HEK293T (cell line): Measurements from ENCODE around the gene HINFP.
A peak's percentile ranks its signal among the peaks of the same experiment; 100 is the strongest.

Experiments
- CTCF ChIA-PET: fragments of 350-600 bp; formaldehyde crosslinking; extraction: SDS; loops from one replicate; lab custom pipeline; 2021; ENCODE audit warnings: antibody characterized with exemption, inconsistent platforms; lab: Yijun Ruan, JAX
- POLR2A ChIA-PET: fragments of 350-600 bp; formaldehyde crosslinking; extraction: SDS; loops from one replicate; lab custom pipeline; 2020; ENCODE audit warnings: antibody characterized with exemption, inconsistent platforms; lab: Yijun Ruan, JAX
- DNase-seq: peaks from one replicate; pipeline ENCODE4 v3.0.0; 2012; ENCODE audit warnings: mixed read lengths; ENCODE audit errors: extremely low spot score
- ARNT ChIP-seq: fragments of 450-650 bp; IDR thresholded peaks from 2 replicates; pipeline ENCODE4 v1.6.1; 2017; ENCODE audit warnings: mild to moderate bottlenecking
- BHLHE40 ChIP-seq: fragments of 450-650 bp; IDR thresholded peaks from 2 replicates; pipeline ENCODE4 v1.6.1; 2016; ENCODE audit warnings: mild to moderate bottlenecking, moderate library complexity, borderline replicate concordance
- CTBP1 ChIP-seq: fragments of 450-650 bp; IDR thresholded peaks from 2 replicates; pipeline ENCODE4 v1.6.1; 2016; ENCODE audit warnings: borderline replicate concordance
- ELF4 ChIP-seq: fragments of 450-650 bp; IDR thresholded peaks from 2 replicates; pipeline ENCODE4 v1.6.1; 2017; ENCODE audit warnings: antibody characterized with exemption
- FOXA1 ChIP-seq: fragments of 450-650 bp; IDR thresholded peaks from 2 replicates; pipeline ENCODE4 v1.6.1; 2016; ENCODE audit warnings: mild to moderate bottlenecking
- FOXK2 ChIP-seq: fragments of 450-650 bp; IDR thresholded peaks from 2 replicates; pipeline ENCODE4 v1.6.1; 2016; ENCODE audit warnings: mild to moderate bottlenecking
- FOXM1 ChIP-seq: fragments of 450-650 bp; IDR thresholded peaks from 2 replicates; pipeline ENCODE4 v1.6.1; 2017; ENCODE audit warnings: mild to moderate bottlenecking, borderline replicate concordance
- HDGF ChIP-seq: fragments of 450-650 bp; IDR thresholded peaks from 2 replicates; pipeline ENCODE4 v1.6.1; 2017; ENCODE audit warnings: antibody characterized with exemption, borderline replicate concordance
- L3MBTL2 ChIP-seq: fragments of 450-650 bp; conservative IDR thresholded peaks from 2 replicates; pipeline ENCODE4 v1.6.1; 2016; ENCODE audit warnings: mild to moderate bottlenecking
- LEF1 ChIP-seq: fragments of 450-650 bp; IDR thresholded peaks from 2 replicates; pipeline ENCODE4 v1.6.1; 2017; ENCODE audit warnings: mild to moderate bottlenecking, borderline replicate concordance
- NFRKB ChIP-seq: fragments of 450-650 bp; IDR thresholded peaks from 2 replicates; pipeline ENCODE4 v1.6.1; 2016; ENCODE audit warnings: mild to moderate bottlenecking, moderate library complexity
- SP1 ChIP-seq: fragments of 450-650 bp; IDR thresholded peaks from 2 replicates; pipeline ENCODE4 v1.6.1; 2017
- SUZ12 ChIP-seq: fragments of 450-650 bp; IDR thresholded peaks from 2 replicates; pipeline ENCODE4 v1.6.1; 2016; ENCODE audit warnings: mild to moderate bottlenecking
- TARDBP ChIP-seq: fragments of 450-650 bp; IDR thresholded peaks from 2 replicates; pipeline ENCODE4 v1.6.1; 2016
- ZNF384 ChIP-seq: fragments of 450-650 bp; IDR thresholded peaks from 2 replicates; pipeline ENCODE4 v1.6.1; 2016
- TF ChIP-seq, protein P1 (sequence below): fragments of 450-650 bp; IDR thresholded peaks from 2 replicates; pipeline ENCODE4 v1.6.1; 2016

The HINFP gene

GRCh38 chr11:119092880-119093842 lies 28.2 kb upstream of the HINFP start:
- ChIA-PET POLR2A (interaction anchor here (1.0 to 4.1 kb wide), 9 partner anchors 7 to 46 kb away, joined by 3 to 47 read pairs (median 7); partner anchors contain the start of genes C2CD2L, DPAGT1, HINFP and HMBS), CTCF (no interaction called here)
- TF ChIP-seq, protein P1, sequence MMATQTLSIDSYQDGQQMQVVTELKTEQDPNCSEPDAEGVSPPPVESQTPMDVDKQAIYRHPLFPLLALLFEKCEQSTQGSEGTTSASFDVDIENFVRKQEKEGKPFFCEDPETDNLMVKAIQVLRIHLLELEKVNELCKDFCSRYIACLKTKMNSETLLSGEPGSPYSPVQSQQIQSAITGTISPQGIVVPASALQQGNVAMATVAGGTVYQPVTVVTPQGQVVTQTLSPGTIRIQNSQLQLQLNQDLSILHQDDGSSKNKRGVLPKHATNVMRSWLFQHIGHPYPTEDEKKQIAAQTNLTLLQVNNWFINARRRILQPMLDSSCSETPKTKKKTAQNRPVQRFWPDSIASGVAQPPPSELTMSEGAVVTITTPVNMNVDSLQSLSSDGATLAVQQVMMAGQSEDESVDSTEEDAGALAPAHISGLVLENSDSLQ, result no peak
- 0 out of 2 replicates have a peak, but pooled peaks have one; percentile 65 for TF ChIP-seq HDGF
- 0 out of 2 replicates have a peak, but pooled peaks have one; percentile 33 for TF ChIP-seq L3MBTL2
- no peak for DNase-seq

DNA sequence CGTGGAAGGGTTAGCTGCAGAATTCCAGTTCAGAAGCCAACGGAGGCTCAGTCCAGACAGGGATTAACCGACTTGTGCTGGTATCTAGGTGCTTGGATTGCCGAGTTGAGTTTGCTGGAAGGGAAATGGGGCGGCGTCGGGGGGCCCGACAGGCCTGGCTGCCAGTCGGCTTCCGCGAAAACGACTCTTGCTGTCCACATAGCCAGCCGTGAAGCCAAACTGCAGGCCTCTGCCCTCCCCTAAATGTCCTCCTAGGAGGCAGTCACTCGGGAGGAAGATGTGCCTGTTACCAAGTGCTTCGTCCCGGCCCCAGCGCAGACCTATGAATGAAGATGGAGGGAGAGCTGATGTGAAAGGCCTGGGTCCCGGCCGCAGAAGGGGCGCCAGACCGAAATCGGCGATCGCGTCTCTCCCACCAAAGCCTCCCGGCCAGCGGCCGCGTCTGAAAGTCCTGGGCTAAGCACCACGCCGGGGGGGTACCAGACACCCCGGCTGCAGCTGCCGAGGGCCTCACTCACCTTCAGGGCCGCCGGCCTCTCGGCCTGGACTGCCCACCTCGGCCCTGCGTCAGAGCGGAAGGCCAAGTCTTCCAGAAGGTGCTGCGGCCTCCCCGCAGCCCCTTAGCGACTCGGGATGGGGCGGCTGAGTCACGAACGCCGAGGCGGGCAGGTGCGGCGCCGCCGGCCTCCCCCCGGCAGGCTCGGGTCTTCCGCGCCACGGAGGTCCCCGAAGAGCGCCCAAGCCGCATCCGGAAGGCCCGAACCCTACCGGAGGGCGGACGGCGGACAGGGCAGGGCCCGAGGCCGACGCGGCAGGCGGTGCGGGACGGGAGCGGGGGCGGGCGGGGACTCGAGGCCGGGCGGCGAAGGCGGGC lies 27.2 kb upstream of the HINFP start:
- ChIA-PET POLR2A (interaction anchor here (0.7 to 4.1 kb wide), 21 partner anchors 8 to 227 kb away, joined by 3 to 47 read pairs (median 6); partner anchors contain the start of genes C2CD2L, CBL, HINFP and HMBS), CTCF (interaction anchor here (0.6 kb wide), 1 partner anchor 102 kb away, joined by 3 read pairs; no protein-coding TSS in a partner anchor)
- no peak for DNase-seq
- TF ChIP-seq ARNT, result no peak
- TF ChIP-seq L3MBTL2, result no peak
- no peak for TF ChIP-seq SP1
- no peak for TF ChIP-seq SUZ12
- TF ChIP-seq, protein P1, result no peak
- no peak for TF ChIP-seq HDGF
- no peak for TF ChIP-seq ZNF384
- no peak for TF ChIP-seq TARDBP

GRCh38 chr11:119094816-119095065 lies 26.6 kb upstream of the HINFP start:
- ChIA-PET POLR2A (interaction anchor here (0.6 to 4.1 kb wide), 23 partner anchors 9 to 314 kb away, joined by 3 to 47 read pairs (median 6); partner anchors contain the start of genes C2CD2L, CBL, HINFP and HMBS), CTCF (interaction anchor here (0.6 kb wide), 1 partner anchor 101 kb away, joined by 3 read pairs; no protein-coding TSS in a partner anchor)
- TF ChIP-seq ZNF384 (no peak), TARDBP (no peak), LEF1 (no peak), FOXA1 (no peak)
- peak; percentile 34 for DNase-seq

- DNase-seq, result peak; percentile 97
- TF ChIP-seq FOXA1 (no peak), ARNT (peak; percentile 60; the same call in 1 of the 2 replicates), SP1 (no peak), FOXK2 (no peak), LEF1 (peak; percentile 37; the same call in 1 of the 2 replicates), FOXM1 (peak; percentile 92), BHLHE40 (no peak), HDGF (no peak), SUZ12 (no peak), TARDBP (no peak), ZNF384 (no peak), CTBP1 (no peak), ELF4 (peak; percentile 93)
- TF ChIP-seq, protein P1, result no peak
- CTCF ChIA-PET, result interaction anchor here (0.7 kb wide), 1 partner anchor 98 kb away, joined by 3 read pairs; the partner anchor contains the start of gene CENATAC
- POLR2A ChIA-PET, result interaction anchor here (0.6 to 4.1 kb wide), 30 partner anchors 10 to 314 kb away, joined by 3 to 47 read pairs (median 4); partner anchors contain the start of genes C2CD2L, CBL, HINFP and HMBS
These were observed 26.1 kb upstream of the HINFP start for GRCh38 chr11:119095066-119095880.

DNA sequence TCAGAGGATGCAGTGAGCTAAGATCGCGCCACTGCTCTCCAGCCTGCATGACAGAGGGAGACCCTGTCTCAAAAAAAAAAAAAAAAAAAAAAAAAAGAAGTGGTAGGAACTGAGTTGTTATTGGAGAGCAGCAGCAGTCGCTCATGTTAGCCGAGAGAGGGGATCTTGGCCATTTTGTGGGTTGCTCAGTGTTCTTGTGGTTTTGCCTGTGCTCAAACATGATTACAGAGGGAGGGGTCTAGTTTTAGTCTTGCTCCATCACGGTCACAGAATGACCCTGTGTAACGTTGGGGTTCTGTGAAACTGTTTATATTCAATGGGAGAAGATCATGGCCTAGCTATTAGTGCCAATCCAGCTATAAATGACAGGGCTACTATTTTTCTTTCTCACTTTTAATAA lies 21.7 kb upstream of the HINFP start:
- ChIA-PET POLR2A (no interaction called here), CTCF (no interaction called here)
- TF ChIP-seq FOXM1, result no peak
- TF ChIP-seq SUZ12, result no peak
- no peak for TF ChIP-seq SP1
- TF ChIP-seq L3MBTL2, result no peak
- TF ChIP-seq ELF4, result no peak
- TF ChIP-seq BHLHE40, result no peak
- TF ChIP-seq ARNT, result no peak
- TF ChIP-seq LEF1, result no peak
- no peak for TF ChIP-seq NFRKB
- no peak for TF ChIP-seq ZNF384
- TF ChIP-seq HDGF, result no peak
- no peak for TF ChIP-seq TARDBP
- no peak for TF ChIP-seq CTBP1
- DNase-seq, result no peak
